NCI-H2081 (cell line): ENCODE data around the gene DAZ4.
"Not testable (repeated sequence)": the region's sequence is repeated elsewhere in the genome, so short reads cannot be mapped to it uniquely, and the experiment has no call there.

Experiments used
- DNase-seq, 2 experiments: peaks; one replicate each; lab custom pipeline; 2025; lab: John Stamatoyannopoulos, UW

The DAZ4 gene

GRCh38 chrY:24833619-24834018 lies at the start of gene DAZ4:
Gene DAZ4 (plus strand): TSS chrY:24833919. CDS start chrY:24834127, 208 bp downstream.
- DNase-seq = not testable (repeated sequence)

- DNase-seq = not testable (repeated sequence)
These were observed 20.4 kb upstream of the DAZ4 start, which contains the start of gene DAZ3 for GRCh38 chrY:24813293-24813692. Gene DAZ3 (minus strand): TSS chrY:24813393. CDS start chrY:24813185, 208 bp downstream.

GRCh38 chrY:24821836-24822235 lies 11.9 kb upstream of the DAZ4 start:
- DNase-seq = not testable (repeated sequence)

GRCh38 chrY:24824184-24824879 lies 9.4 kb upstream of the DAZ4 start:
- not testable (repeated sequence) for DNase-seq

- not testable (repeated sequence) for DNase-seq
These were observed 8.7 kb upstream of the DAZ4 start for GRCh38 chrY:24825069-24825468.
